ENCODE measurements around the gene HSD17B14. TPM values are rescaled to one million over a fixed set of nuclear protein-coding genes. Genes with fewer than 3 reads are reported as not detected.
A peak's percentile ranks its signal among the peaks of the same experiment; 100 is the strongest.

Gene HSD17B14
- total and polyA plus RNA-seq, 2 donors: 3.4 to 18.6 TPM

GRCh38 chr19:48830965-48831364 is 5.3 kb downstream of the HSD17B14 start:
- WGBS: 96% methylated on average over 4 of the region's 4 CpGs
- Histone ChIP-seq H3K27ac (ENCODE audit: low read depth) (no peak overlapping the region), H3K4me3 (ENCODE audit: low read depth, low read length) (no peak overlapping the region), H3K4me1 (ENCODE audit: insufficient read depth) (peaks cover 2% of the 10 kb centered on the region), H3K36me3 (ENCODE audit: insufficient read depth) (no peaks in the 10 kb centered on the region)
- DNase-seq (ENCODE audit: extremely low spot score): no peak

GRCh38 chr19:48830088-48830487 is 6.2 kb downstream of the HSD17B14 start:
- DNase-seq (ENCODE audit: extremely low spot score): no peak
- 73% methylated on average over 9 of the region's 9 CpGs for WGBS
- Histone ChIP-seq H3K27ac (ENCODE audit: low read depth) (no peak overlapping the region), H3K36me3 (ENCODE audit: insufficient read depth) (no peaks in the 10 kb centered on the region), H3K4me1 (ENCODE audit: insufficient read depth) (no peaks in the 10 kb centered on the region), H3K4me3 (ENCODE audit: low read depth, low read length) (no peak overlapping the region)

DNA sequence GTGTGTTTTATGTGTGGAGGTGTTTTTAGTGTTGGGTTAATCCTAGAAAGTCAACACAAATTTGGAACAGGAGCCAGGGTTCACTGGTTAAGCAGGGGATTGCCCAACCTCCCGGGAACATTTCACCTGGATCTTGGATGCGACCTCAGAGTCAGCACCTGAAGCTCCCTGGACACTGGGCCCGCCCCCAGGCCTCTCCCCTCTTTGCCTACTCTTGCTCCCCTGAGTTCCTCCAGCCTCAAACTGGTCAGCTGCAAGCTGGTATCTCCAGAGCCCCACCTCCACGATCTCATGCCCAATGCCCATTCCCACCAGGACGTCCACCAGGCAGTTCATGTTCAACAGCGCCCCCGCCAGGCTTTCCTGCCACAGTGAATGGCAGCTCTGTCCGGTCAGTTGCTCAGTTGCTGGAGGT is 9.7 kb downstream of the HSD17B14 start:
- Histone ChIP-seq H3K27ac (ENCODE audit: low read depth) (no peak overlapping the region), H3K36me3 (ENCODE audit: insufficient read depth) (no peaks in the 10 kb centered on the region), H3K4me3 (ENCODE audit: low read depth, low read length) (no peak overlapping the region), H3K4me1 (ENCODE audit: insufficient read depth) (no peaks in the 10 kb centered on the region)
- DNase-seq (ENCODE audit: extremely low spot score): no peak
- 80% methylated on average over 8 of the region's 8 CpGs for WGBS

DNA sequence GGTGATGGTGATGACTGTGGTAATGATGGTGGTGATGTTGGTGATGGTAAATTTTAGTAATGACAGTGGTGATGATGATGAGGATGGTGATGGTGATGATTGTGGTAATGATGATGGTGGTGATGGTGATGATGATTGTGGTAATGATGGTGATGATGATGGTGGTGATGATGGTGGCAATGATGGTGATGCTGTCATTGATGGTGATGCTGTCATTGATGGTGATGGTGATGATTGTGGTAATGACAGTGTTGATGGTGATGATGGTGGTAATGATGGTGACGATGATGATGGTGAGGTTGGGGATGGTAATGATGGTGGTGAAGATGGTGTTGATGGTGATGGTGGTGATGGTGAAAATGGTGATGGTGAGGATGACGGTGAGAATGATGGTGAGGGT is 13.8 kb downstream of the HSD17B14 start:
- Histone ChIP-seq H3K27ac (ENCODE audit: low read depth) (no peak overlapping the region), H3K4me3 (ENCODE audit: low read depth, low read length) (no peak overlapping the region), H3K4me1 (ENCODE audit: insufficient read depth) (no peaks in the 10 kb centered on the region), H3K36me3 (ENCODE audit: insufficient read depth) (no peaks in the 10 kb centered on the region)
- WGBS: 97% methylated on average over 2 of the region's 2 CpGs
- DNase-seq (ENCODE audit: extremely low spot score): no peak

- DNase-seq (ENCODE audit: extremely low spot score): no peak
- H3K4me3 ChIP-seq (ENCODE audit: low read depth, low read length): no peak overlapping the region
- WGBS: 72% methylated on average over 5 of the region's 5 CpGs
- H3K4me1 ChIP-seq (ENCODE audit: insufficient read depth): no peaks in the 10 kb centered on the region
- H3K27ac ChIP-seq (ENCODE audit: low read depth): no peak overlapping the region
- no peaks in the 10 kb centered on the region for H3K36me3 ChIP-seq (ENCODE audit: insufficient read depth)
Observed at GRCh38 chr19:48821633-48822032, 14.7 kb downstream of the HSD17B14 start.

DNA sequence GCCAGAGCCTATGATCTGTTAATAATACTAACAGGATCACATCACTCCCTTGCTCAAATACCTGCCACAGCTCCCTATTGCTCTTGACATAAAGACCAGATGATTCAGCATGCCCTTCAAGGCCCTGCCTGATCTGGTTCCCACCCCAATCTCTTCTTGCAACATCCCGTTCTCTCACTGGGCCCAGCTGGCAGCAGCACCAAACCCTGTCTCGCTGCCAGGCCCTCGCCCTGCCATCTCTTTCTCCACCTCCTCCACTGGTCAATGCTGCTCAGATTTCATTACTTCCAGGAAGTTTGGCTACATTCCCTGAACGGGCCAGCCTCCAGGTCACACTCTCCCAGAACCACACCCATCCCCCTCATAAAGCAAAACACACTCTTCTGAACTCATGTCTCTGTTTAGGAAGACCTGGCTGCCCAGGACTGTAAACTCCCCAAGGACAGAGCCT is 16.9 kb downstream of the HSD17B14 start:
- H3K4me3 ChIP-seq (ENCODE audit: low read depth, low read length): no peak overlapping the region
- no peak overlapping the region for H3K27ac ChIP-seq (ENCODE audit: low read depth)
- no peaks in the 10 kb centered on the region for H3K4me1 ChIP-seq (ENCODE audit: insufficient read depth)
- H3K36me3 ChIP-seq (ENCODE audit: insufficient read depth): no peaks in the 10 kb centered on the region
- WGBS: 33% methylated on average over 4 of the region's 4 CpGs
- DNase-seq (ENCODE audit: extremely low spot score): no peak

- Histone ChIP-seq H3K4me1 (ENCODE audit: insufficient read depth) (no peaks in the 10 kb centered on the region), H3K36me3 (ENCODE audit: insufficient read depth) (no peaks in the 10 kb centered on the region), H3K27ac (ENCODE audit: low read depth) (no peak overlapping the region), H3K4me3 (ENCODE audit: low read depth, low read length) (no peak overlapping the region)
- no peak for DNase-seq (ENCODE audit: extremely low spot score)
- 84% methylated on average over 9 of the region's 9 CpGs for WGBS
Observed at GRCh38 chr19:48818234-48818820, 18.0 kb downstream of the HSD17B14 start.

DNA sequence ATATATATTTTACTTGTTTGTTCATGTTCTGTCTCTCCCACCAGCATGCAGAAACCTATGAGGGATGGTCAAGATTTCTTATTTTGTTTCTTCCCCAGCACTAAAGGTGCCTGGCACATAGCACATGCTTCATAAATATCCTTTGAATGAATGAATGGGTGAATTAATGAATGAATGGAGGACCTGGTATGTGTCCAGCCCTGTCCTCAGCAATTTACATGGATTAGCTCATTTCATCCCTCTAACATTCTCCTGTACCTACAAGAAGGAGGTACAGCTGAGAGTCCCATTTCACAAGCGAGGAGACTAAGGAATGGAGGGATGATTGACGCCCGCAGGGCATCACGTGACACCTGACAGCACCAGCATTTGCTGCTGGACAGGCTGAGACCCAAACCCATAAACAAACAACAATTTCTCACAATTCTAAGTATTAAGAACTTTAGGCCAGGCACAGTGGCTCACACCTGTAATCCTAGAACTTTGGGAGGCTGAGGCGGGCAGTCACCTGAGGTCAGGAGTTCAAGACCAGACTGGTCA is 18.6 kb downstream of the HSD17B14 start:
- Histone ChIP-seq H3K36me3 (ENCODE audit: insufficient read depth) (no peaks in the 10 kb centered on the region), H3K4me3 (ENCODE audit: low read depth, low read length) (no peak overlapping the region), H3K4me1 (ENCODE audit: insufficient read depth) (no peaks in the 10 kb centered on the region), H3K27ac (ENCODE audit: low read depth) (no peak overlapping the region)
- no peak for DNase-seq (ENCODE audit: extremely low spot score)
- WGBS: 93% methylated on average over 5 of the region's 5 CpGs

GRCh38 chr19:48815870-48816501 is 20.3 kb downstream of the HSD17B14 start:
- no peak for DNase-seq (ENCODE audit: extremely low spot score)
- no peak overlapping the region for H3K27ac ChIP-seq (ENCODE audit: low read depth)
- H3K4me1 ChIP-seq (ENCODE audit: insufficient read depth): no peaks in the 10 kb centered on the region
- H3K4me3 ChIP-seq (ENCODE audit: low read depth, low read length): no peak overlapping the region
- 56% methylated on average over 14 of the region's 14 CpGs for WGBS
- no peaks in the 10 kb centered on the region for H3K36me3 ChIP-seq (ENCODE audit: insufficient read depth)

DNA sequence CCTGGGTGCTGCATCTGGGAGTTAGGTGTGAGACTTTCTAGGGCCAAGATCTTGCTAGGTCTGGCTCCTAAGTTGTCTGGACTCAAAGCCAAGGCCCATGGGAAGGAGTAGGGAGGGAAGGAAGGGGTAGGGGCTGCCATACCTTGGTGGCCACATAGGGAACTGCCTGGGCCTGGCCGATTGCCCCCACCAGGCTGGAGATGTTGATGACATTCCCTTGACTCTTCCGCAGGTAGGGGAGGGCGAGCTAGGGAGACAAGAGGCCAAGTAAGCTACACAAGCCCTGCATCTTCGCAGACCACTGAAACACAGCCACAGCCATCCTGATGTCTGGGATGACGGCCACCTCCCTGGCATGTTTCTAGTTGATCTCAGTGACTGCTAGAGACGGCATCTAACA is 21.4 kb downstream of the HSD17B14 start:
- H3K4me3 ChIP-seq (ENCODE audit: low read depth, low read length): no peak overlapping the region
- no peaks in the 10 kb centered on the region for H3K36me3 ChIP-seq (ENCODE audit: insufficient read depth)
- H3K4me1 ChIP-seq (ENCODE audit: insufficient read depth): no peaks in the 10 kb centered on the region
- DNase-seq (ENCODE audit: extremely low spot score): no peak
- no peak overlapping the region for H3K27ac ChIP-seq (ENCODE audit: low read depth)
- 82% methylated on average over 6 of the region's 6 CpGs for WGBS

- 86% methylated on average over 21 of the region's 21 CpGs for WGBS
- Histone ChIP-seq H3K4me3 (ENCODE audit: low read depth, low read length) (no peak overlapping the region), H3K27ac (ENCODE audit: low read depth) (peak overlapping the region; percentile 13), H3K36me3 (ENCODE audit: insufficient read depth) (no peaks in the 10 kb centered on the region), H3K4me1 (ENCODE audit: insufficient read depth) (no peaks in the 10 kb centered on the region)
- DNase-seq (ENCODE audit: extremely low spot score): no peak
Observed at GRCh38 chr19:48813123-48813913, 23.0 kb downstream of the HSD17B14 start.

DNA sequence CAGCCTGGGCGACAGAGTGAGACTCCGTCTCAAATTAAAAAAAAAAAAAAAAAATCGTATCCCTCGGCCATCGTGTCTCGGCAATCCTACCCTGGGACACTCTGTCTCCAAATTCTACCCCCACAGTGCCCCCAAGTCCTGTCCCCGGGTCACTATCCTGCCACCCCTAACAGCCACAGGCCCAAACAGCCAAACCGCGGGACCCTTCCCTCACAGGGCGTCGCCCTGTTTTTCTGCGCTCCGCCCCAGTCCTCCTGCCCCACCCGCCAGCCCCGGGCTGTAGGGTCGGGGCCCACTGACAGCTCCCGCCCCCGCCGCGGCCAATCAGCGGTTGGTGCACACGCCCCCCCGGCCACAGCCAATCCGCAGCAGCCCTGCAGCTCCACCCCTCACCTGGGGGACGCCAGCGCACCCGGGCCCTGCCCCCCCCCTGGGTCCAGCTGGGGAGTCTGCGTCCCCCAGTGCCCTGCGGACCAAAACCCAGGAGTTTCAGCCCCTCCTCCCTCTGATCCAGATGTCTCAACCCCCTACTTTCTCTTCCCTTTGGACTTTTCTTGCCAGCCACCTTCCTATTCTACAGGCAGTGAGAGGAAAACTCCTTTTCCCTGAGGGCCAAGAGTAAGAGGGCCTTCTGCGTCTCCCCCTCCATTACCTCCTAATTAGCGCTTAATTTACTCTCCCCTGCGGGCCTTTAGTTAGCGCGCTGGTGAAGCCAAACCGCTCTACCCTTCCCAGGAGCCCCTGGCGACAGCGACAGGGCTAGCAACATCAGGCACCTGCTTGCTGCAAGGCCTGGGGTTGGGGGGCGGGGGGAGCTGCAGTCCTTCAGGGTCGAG is 24.0 kb downstream of the HSD17B14 start:
- Histone ChIP-seq H3K4me3 (ENCODE audit: low read depth, low read length) (no peak overlapping the region), H3K4me1 (ENCODE audit: insufficient read depth) (no peaks in the 10 kb centered on the region), H3K36me3 (ENCODE audit: insufficient read depth) (no peaks in the 10 kb centered on the region), H3K27ac (ENCODE audit: low read depth) (peak overlapping the region; percentile 88)
- DNase-seq (ENCODE audit: extremely low spot score): no peak
- WGBS: 11% methylated on average over 39 of the region's 39 CpGs

- peak overlapping the region; percentile 89 for H3K27ac ChIP-seq (ENCODE audit: low read depth)
- peak overlapping the region; percentile 72 for H3K4me3 ChIP-seq (ENCODE audit: low read depth, low read length)
- H3K4me1 ChIP-seq (ENCODE audit: insufficient read depth): no peaks in the 10 kb centered on the region
- no peaks in the 10 kb centered on the region for H3K36me3 ChIP-seq (ENCODE audit: insufficient read depth)
- 17% methylated on average over 7 of the region's 7 CpGs for WGBS
- DNase-seq (ENCODE audit: extremely low spot score): no peak
Observed at GRCh38 chr19:48810151-48810550, 26.1 kb downstream of the HSD17B14 start.
